ENCODE data around the gene MAPK10. TPM values are rescaled to one million over a fixed set of nuclear protein-coding genes. Genes with fewer than 3 reads are reported as not detected.

Gene MAPK10
- total RNA-seq, 1 experiment from 2014 or later, result 0.44 TPM

DNA sequence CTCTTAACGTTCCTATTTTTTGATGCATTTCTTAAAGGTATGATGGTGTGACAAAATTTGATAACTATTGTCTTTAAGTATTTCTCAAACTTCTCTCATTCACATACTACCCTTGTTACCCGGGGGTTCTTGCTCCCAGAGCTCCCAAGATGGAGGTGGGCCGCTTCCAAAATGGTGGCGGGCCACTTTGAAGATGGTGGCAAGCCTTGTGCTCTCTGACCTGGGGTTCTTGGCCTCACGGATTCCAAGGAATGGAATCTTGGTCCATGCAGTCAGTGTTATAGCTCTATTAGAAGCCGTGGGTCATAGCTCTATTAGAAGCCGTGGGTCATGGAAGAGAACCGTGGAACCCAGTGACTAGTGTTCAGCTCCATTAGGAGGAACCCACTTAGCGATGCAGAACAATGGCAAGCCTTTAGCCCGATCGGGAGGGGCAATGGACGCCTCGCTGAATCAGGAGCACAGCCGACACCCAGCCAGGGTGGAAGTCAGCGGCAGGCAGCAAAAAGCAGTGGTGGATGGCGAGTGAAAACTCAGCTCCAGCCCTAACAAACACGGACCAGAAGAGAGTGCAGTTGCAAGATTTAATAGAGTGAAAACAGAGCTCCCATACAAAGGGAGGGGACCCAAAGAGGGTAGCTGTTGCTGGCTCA is 403.4 kb downstream of the MAPK10 start:
- DNase-seq (no peak), ATAC-seq (no peak)
- no peak overlapping the region for H3K27ac ChIP-seq (ENCODE audit: low read length)
- no peaks in the 10 kb centered on the region for H3K9me3 ChIP-seq (ENCODE audit: low read length)
- no peak overlapping the region for H3K4me3 ChIP-seq (ENCODE audit: low read length)
- no peaks in the 10 kb centered on the region for H3K79me2 ChIP-seq (ENCODE audit: low read length)
- peaks cover 37% of the 10 kb centered on the region for H3K4me1 ChIP-seq (ENCODE audit: insufficient read depth, low read length)
- intact Hi-C loops (cut with micrococcal nuclease), result no loop called here
- H3K27me3 ChIP-seq (ENCODE audit: low read length), result no peaks in the 10 kb centered on the region
- H4K20me1 ChIP-seq (ENCODE audit: low read length), result no peaks in the 10 kb centered on the region
- no peak overlapping the region for H3K9ac ChIP-seq (ENCODE audit: low read length)
- TF ChIP-seq, protein P1, sequence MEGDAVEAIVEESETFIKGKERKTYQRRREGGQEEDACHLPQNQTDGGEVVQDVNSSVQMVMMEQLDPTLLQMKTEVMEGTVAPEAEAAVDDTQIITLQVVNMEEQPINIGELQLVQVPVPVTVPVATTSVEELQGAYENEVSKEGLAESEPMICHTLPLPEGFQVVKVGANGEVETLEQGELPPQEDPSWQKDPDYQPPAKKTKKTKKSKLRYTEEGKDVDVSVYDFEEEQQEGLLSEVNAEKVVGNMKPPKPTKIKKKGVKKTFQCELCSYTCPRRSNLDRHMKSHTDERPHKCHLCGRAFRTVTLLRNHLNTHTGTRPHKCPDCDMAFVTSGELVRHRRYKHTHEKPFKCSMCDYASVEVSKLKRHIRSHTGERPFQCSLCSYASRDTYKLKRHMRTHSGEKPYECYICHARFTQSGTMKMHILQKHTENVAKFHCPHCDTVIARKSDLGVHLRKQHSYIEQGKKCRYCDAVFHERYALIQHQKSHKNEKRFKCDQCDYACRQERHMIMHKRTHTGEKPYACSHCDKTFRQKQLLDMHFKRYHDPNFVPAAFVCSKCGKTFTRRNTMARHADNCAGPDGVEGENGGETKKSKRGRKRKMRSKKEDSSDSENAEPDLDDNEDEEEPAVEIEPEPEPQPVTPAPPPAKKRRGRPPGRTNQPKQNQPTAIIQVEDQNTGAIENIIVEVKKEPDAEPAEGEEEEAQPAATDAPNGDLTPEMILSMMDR (conservative IDR thresholded peaks at IDR 0.05; ENCODE audit: low read depth, low read length), result no peak
- TF ChIP-seq EZH2 (IDR thresholded peaks at IDR 0.05; ENCODE audit: low read length, unreplicated experiment) (no peak), EZH2phosphoT487 (IDR thresholded peaks at IDR 0.05; ENCODE audit: borderline replicate concordance, low read length) (no peak)
- no peaks in the 10 kb centered on the region for H3K9me2 ChIP-seq (replicated peaks; ENCODE audit: low read length)
- no peaks in the 10 kb centered on the region for H3K36me3 ChIP-seq (ENCODE audit: low read depth, low read length)
- H3F3A ChIP-seq (ENCODE audit: low read length, unreplicated experiment), result no peaks in the 10 kb centered on the region
- BruUV-seq (replicated peaks), result no TSS peak
- H2AFZ ChIP-seq (ENCODE audit: low read length), result no peak overlapping the region
- no peak overlapping the region for H3K4me2 ChIP-seq (ENCODE audit: low read length)
- CTCF ChIA-PET, result no interaction called here
- POLR2A ChIA-PET (ENCODE audit: unreplicated experiment), result no interaction called here

DNA sequence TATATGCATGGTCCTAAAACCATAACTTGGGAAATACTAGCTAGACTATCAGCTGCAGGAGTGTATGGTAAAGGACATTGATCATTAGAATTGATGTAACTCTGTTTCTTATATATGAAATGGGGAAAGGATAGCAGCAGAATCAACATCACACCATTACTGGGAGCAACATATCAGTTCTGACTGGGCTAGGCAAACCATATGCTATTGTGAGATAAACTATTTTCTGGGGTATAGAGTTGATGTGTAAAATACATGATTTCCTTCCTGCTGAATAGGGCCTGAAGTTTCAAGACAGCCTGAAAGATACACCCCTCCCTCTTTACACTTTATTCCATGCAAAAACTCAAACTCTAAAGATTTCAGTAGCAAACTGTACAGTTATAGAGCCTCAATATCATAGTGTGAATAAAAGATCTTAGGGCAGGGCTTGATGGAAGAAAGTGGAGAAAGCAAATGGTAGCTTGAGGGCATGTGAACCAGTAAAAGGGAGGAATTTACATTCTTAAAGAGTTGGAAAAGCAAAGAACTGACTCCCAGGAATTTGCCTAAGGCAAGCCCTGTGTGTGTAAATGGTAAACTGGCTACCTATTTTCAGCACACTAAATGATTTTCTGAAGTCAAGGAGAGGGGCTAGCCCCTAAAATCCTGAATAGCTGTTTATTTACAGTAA is 404.1 kb downstream of the MAPK10 start:
- H3K9me2 ChIP-seq (replicated peaks; ENCODE audit: low read length), result no peaks in the 10 kb centered on the region
- TF ChIP-seq EZH2phosphoT487 (IDR thresholded peaks at IDR 0.05; ENCODE audit: borderline replicate concordance, low read length), result no peak
- no peak for TF ChIP-seq EZH2 (IDR thresholded peaks at IDR 0.05; ENCODE audit: low read length, unreplicated experiment)
- TF ChIP-seq, protein P1 (conservative IDR thresholded peaks at IDR 0.05; ENCODE audit: low read depth, low read length), result no peak
- H3K4me3 ChIP-seq (ENCODE audit: low read length), result no peak overlapping the region
- H3K4me2 ChIP-seq (ENCODE audit: low read length), result no peak overlapping the region
- H3K79me2 ChIP-seq (ENCODE audit: low read length), result no peaks in the 10 kb centered on the region
- H3F3A ChIP-seq (ENCODE audit: low read length, unreplicated experiment), result no peaks in the 10 kb centered on the region
- no peak overlapping the region for H3K27ac ChIP-seq (ENCODE audit: low read length)
- no TSS peak for BruUV-seq (replicated peaks)
- ATAC-seq (no peak), DNase-seq (peak; percentile 44)
- H3K9me3 ChIP-seq (ENCODE audit: low read length), result no peaks in the 10 kb centered on the region
- intact Hi-C loops (cut with micrococcal nuclease), result no loop called here
- no peak overlapping the region for H2AFZ ChIP-seq (ENCODE audit: low read length)
- no peaks in the 10 kb centered on the region for H3K36me3 ChIP-seq (ENCODE audit: low read depth, low read length)
- no peaks in the 10 kb centered on the region for H4K20me1 ChIP-seq (ENCODE audit: low read length)
- POLR2A ChIA-PET (ENCODE audit: unreplicated experiment), result no interaction called here
- peaks cover 33% of the 10 kb centered on the region for H3K4me1 ChIP-seq (ENCODE audit: insufficient read depth, low read length)
- CTCF ChIA-PET, result no interaction called here
- no peaks in the 10 kb centered on the region for H3K27me3 ChIP-seq (ENCODE audit: low read length)
- no peak overlapping the region for H3K9ac ChIP-seq (ENCODE audit: low read length)

DNA sequence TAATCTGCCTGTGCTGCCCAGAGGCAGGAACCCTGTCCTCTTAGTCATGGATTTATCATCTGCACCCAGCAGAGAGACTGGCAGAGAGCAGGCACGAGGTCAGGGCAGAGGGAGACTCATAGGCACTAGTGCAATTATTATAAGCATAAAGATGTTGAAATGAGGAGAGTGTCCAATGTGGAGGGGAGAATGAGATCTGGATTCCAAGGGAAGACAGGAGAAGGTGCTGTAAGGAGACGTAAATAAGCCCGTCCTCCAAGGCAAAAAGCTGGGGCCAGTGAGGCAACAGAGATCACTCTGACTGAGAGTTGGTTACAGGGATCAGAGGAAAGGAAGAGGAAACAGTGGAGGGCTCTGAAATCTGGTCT is 406.2 kb downstream of the MAPK10 start:
- intact Hi-C loops (cut with micrococcal nuclease), result loop anchor here (5.0 kb wide), 1 partner anchor 166 kb away; no protein-coding TSS in a partner anchor
- H3K9me2 ChIP-seq (replicated peaks; ENCODE audit: low read length), result no peaks in the 10 kb centered on the region
- H3K27ac ChIP-seq (ENCODE audit: low read length), result peak overlapping the region; percentile 94
- TF ChIP-seq EZH2 (IDR thresholded peaks at IDR 0.05; ENCODE audit: low read length, unreplicated experiment) (no peak), EZH2phosphoT487 (IDR thresholded peaks at IDR 0.05; ENCODE audit: borderline replicate concordance, low read length) (no peak)
- TF ChIP-seq, protein P1 (conservative IDR thresholded peaks at IDR 0.05; ENCODE audit: low read depth, low read length), result no peak
- POLR2A ChIA-PET (ENCODE audit: unreplicated experiment), result no interaction called here
- peak; percentile 81 for DNase-seq
- CTCF ChIA-PET, result no interaction called here
- peak overlapping the region; percentile 52; the same call in 1 of the 2 replicates for H2AFZ ChIP-seq (ENCODE audit: low read length)
- no peaks in the 10 kb centered on the region for H3K27me3 ChIP-seq (ENCODE audit: low read length)
- peak; percentile 89 for ATAC-seq
- no TSS peak for BruUV-seq (replicated peaks)
- no peaks in the 10 kb centered on the region for H3F3A ChIP-seq (ENCODE audit: low read length, unreplicated experiment)
- peak overlapping the region; percentile 23; the same call in 1 of the 2 replicates for H3K4me3 ChIP-seq (ENCODE audit: low read length)
- no peaks in the 10 kb centered on the region for H4K20me1 ChIP-seq (ENCODE audit: low read length)
- H3K36me3 ChIP-seq (ENCODE audit: low read depth, low read length), result no peaks in the 10 kb centered on the region
- H3K4me1 ChIP-seq (ENCODE audit: insufficient read depth, low read length), result peaks cover 32% of the 10 kb centered on the region
- no peaks in the 10 kb centered on the region for H3K79me2 ChIP-seq (ENCODE audit: low read length)
- H3K4me2 ChIP-seq (ENCODE audit: low read length), result peak overlapping the region; percentile 74
- peak overlapping the region; percentile 85 for H3K9ac ChIP-seq (ENCODE audit: low read length)
- no peaks in the 10 kb centered on the region for H3K9me3 ChIP-seq (ENCODE audit: low read length)

All from PC-3 (cell line).